ENCODE measurements around the gene FBL.

FBL gene

DNA sequence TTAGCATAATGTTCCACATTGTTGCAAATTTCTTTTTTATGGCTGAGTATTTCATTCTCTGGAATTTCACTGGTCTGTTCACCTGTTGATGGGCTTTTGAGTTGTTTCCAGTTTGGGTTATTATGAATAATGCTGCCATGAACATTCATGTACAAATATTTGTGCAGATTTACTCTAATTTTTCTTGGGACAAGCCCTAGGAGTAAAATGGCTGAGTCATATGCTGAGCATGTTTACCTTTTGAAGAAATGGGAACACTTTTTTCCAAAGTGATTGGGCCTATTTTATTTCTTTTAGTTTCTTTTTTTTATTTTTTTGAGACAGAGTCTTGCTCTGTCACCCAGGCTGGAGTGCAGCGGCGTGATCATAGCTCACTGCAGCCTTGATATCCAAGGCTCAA is 4.7 kb upstream of the FBL start:
- no peak overlapping the region for H3K27ac ChIP-seq (ENCODE audit: low read depth, low read length)
- no peaks in the 10 kb centered on the region for H3F3A ChIP-seq (ENCODE audit: control insufficient read depth, insufficient read depth)
- H4K20me1 ChIP-seq (ENCODE audit: control insufficient read depth, insufficient read depth, low read depth, low read length): no peaks in the 10 kb centered on the region
- H3K4me3 ChIP-seq (ENCODE audit: low read length): no peak overlapping the region
- no peak overlapping the region for H3K4me2 ChIP-seq (ENCODE audit: low read length)
- peaks cover 3% of the 10 kb centered on the region for H3K79me2 ChIP-seq (ENCODE audit: control insufficient read depth, low read length)
- TF ChIP-seq CTCF (IDR thresholded peaks at IDR 0.05; ENCODE audit: low read depth, low read length, poor library complexity, severe bottlenecking) (no peak), EZH2phosphoT487 (IDR thresholded peaks at IDR 0.05; ENCODE audit: borderline replicate concordance, low read length) (no peak)
- H3K4me1 ChIP-seq (ENCODE audit: control insufficient read depth, low read length): peaks cover 12% of the 10 kb centered on the region
- H3K9me2 ChIP-seq (replicated peaks; ENCODE audit: control insufficient read depth, low read length): no peaks in the 10 kb centered on the region
- H3K9me3 ChIP-seq (ENCODE audit: control insufficient read depth, insufficient read depth, low read length): no peaks in the 10 kb centered on the region
- H3K36me3 ChIP-seq (ENCODE audit: control insufficient read depth, low read length): peaks cover 2% of the 10 kb centered on the region
- H3K27me3 ChIP-seq (ENCODE audit: control insufficient read depth, low read length): 0 out of 2 replicates have a peak, but pooled peaks cover 4% of the 10 kb centered on the region

DNA sequence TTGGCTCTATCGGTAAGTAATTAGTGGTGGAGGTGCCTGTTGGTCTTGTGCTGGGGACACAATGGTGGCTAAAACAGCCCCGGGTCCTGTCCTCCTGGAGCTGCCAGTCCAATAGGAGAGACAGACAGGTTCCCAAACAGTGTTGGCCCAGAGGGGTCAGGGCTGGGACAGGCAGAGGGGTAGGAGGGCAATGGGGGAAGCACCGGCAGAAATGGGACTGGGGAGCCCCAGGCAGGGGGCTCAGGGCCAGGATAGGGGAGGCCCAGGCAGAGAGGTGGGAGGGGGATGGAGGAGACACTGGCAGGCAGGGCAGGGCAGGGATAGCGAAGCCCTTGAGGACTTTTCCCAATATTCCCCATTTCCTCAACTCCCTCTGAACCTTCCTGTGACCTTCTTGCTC is 2.2 kb upstream of the FBL start:
- H3K4me1 ChIP-seq (ENCODE audit: control insufficient read depth, low read length): peaks cover 28% of the 10 kb centered on the region
- no peaks in the 10 kb centered on the region for H3K9me2 ChIP-seq (replicated peaks; ENCODE audit: control insufficient read depth, low read length)
- H3K79me2 ChIP-seq (ENCODE audit: control insufficient read depth, low read length): peaks cover 28% of the 10 kb centered on the region
- peaks cover 14% of the 10 kb centered on the region for H4K20me1 ChIP-seq (ENCODE audit: control insufficient read depth, insufficient read depth, low read depth, low read length)
- H3K27me3 ChIP-seq (ENCODE audit: control insufficient read depth, low read length): no peaks in the 10 kb centered on the region
- TF ChIP-seq CTCF (IDR thresholded peaks at IDR 0.05; ENCODE audit: low read depth, low read length, poor library complexity, severe bottlenecking): no peak
- no peak for TF ChIP-seq EZH2phosphoT487 (IDR thresholded peaks at IDR 0.05; ENCODE audit: borderline replicate concordance, low read length)
- H3K36me3 ChIP-seq (ENCODE audit: control insufficient read depth, low read length): peaks cover 26% of the 10 kb centered on the region
- no peak overlapping the region for H3K4me3 ChIP-seq (ENCODE audit: low read length)
- no peaks in the 10 kb centered on the region for H3F3A ChIP-seq (ENCODE audit: control insufficient read depth, insufficient read depth)
- no peak overlapping the region for H3K4me2 ChIP-seq (ENCODE audit: low read length)
- H3K27ac ChIP-seq (ENCODE audit: low read depth, low read length): no peak overlapping the region
- no peaks in the 10 kb centered on the region for H3K9me3 ChIP-seq (ENCODE audit: control insufficient read depth, insufficient read depth, low read length)

GRCh38 chr19:39847525-39847924 is 1.3 kb upstream of the FBL start:
- no peaks in the 10 kb centered on the region for H3K9me2 ChIP-seq (replicated peaks; ENCODE audit: control insufficient read depth, low read length)
- no peak overlapping the region for H3K27ac ChIP-seq (ENCODE audit: low read depth, low read length)
- H3K4me1 ChIP-seq (ENCODE audit: control insufficient read depth, low read length): peaks cover 36% of the 10 kb centered on the region
- H4K20me1 ChIP-seq (ENCODE audit: control insufficient read depth, insufficient read depth, low read depth, low read length): peaks cover 23% of the 10 kb centered on the region
- H3F3A ChIP-seq (ENCODE audit: control insufficient read depth, insufficient read depth): no peaks in the 10 kb centered on the region
- H3K27me3 ChIP-seq (ENCODE audit: control insufficient read depth, low read length): no peaks in the 10 kb centered on the region
- no peak overlapping the region for H3K4me3 ChIP-seq (ENCODE audit: low read length)
- peaks cover 35% of the 10 kb centered on the region for H3K36me3 ChIP-seq (ENCODE audit: control insufficient read depth, low read length)
- TF ChIP-seq CTCF (IDR thresholded peaks at IDR 0.05; ENCODE audit: low read depth, low read length, poor library complexity, severe bottlenecking): no peak
- TF ChIP-seq EZH2phosphoT487 (IDR thresholded peaks at IDR 0.05; ENCODE audit: borderline replicate concordance, low read length): no peak
- peaks cover 37% of the 10 kb centered on the region for H3K79me2 ChIP-seq (ENCODE audit: control insufficient read depth, low read length)
- H3K4me2 ChIP-seq (ENCODE audit: low read length): no peak overlapping the region
- no peaks in the 10 kb centered on the region for H3K9me3 ChIP-seq (ENCODE audit: control insufficient read depth, insufficient read depth, low read length)
